ENCODE results near the gene RYR2.

Gene RYR2

GRCh38 chr1:237012788-237013383, 29.1 kb upstream of the RYR2 start:
- DNase-seq (ENCODE audit: low spot score): peak; percentile 95
- no peak for TF ChIP-seq CTCF (IDR thresholded peaks at IDR 0.05)

GRCh38 chr1:237013608-237014007, 28.4 kb upstream of the RYR2 start:
- Histone ChIP-seq H3K4me3 (no peak overlapping the region), H3K27ac (peak overlapping the region; percentile 86 to 95)
- TF ChIP-seq CTCF (IDR thresholded peaks at IDR 0.05): no peak
- no peak for DNase-seq (ENCODE audit: low spot score)

More at GRCh38 chr1:237012788-237013383, 29.1 kb upstream of the RYR2 start:
- Histone ChIP-seq H3K27ac (peak overlapping the region; percentile 86 to 95), H3K4me3 (peak overlapping the region; percentile 15)

GRCh38 chr1:237016626-237017025, 25.4 kb upstream of the RYR2 start:
- TF ChIP-seq CTCF (IDR thresholded peaks at IDR 0.05): no peak
- peak overlapping the region; percentile 7 to 9 for H3K27ac ChIP-seq
- no peak for DNase-seq (ENCODE audit: low spot score)
- H3K4me3 ChIP-seq: no peak overlapping the region

- no peak for DNase-seq (ENCODE audit: low spot score)
- no peak for TF ChIP-seq CTCF (IDR thresholded peaks at IDR 0.05)
- Histone ChIP-seq H3K4me3 (no peak overlapping the region), H3K27ac (no peak overlapping the region)
Observed at GRCh38 chr1:237018896-237019295, 23.1 kb upstream of the RYR2 start.

- no peak overlapping the region for H3K4me3 ChIP-seq
- no peak for TF ChIP-seq CTCF (IDR thresholded peaks at IDR 0.05)
- no peak for DNase-seq (ENCODE audit: low spot score)
- no peak overlapping the region for H3K27ac ChIP-seq
Observed at GRCh38 chr1:237025358-237026074, 16.5 kb upstream of the RYR2 start.

GRCh38 chr1:237029240-237029639, 12.7 kb upstream of the RYR2 start:
- Histone ChIP-seq H3K4me3 (no peak overlapping the region), H3K27ac (no peak overlapping the region)
- no peak for DNase-seq (ENCODE audit: low spot score)
- TF ChIP-seq CTCF (IDR thresholded peaks at IDR 0.05): no peak
